Right lobe of liver (tissue), 6 donors: ENCODE data around the gene NID2. TPM values are rescaled to one million over a fixed set of nuclear protein-coding genes. Genes with fewer than 3 reads are reported as not detected.
A peak's percentile ranks its signal among the peaks of the same experiment; 100 is the strongest.

Experiments used
- ATAC-seq, 4 donors: fragments of 200-7000 bp; cut with Tn5 transposase; one replicate each; pipeline ENCODE4 v1.9.1; 2020; ENCODE audit warnings: mild to moderate bottlenecking in 4 of 4, moderate library complexity in 4 of 4
- DNase-seq, 3 donors: peaks; one replicate each; pipeline ENCODE4 v3.0.0-alpha.2; 2020
- H3K27ac ChIP-seq, 3 donors: fragments of 200-600 bp; one replicate each; pipeline ENCODE4 v1.8.0; 2022
- H3K27me3 ChIP-seq, 2 donors: fragments of 200-600 bp; one replicate each; pipeline ENCODE4 v1.8.0; 2022
- H3K36me3 ChIP-seq, 4 donors: fragments of 200-600 bp; sonication (generic) in 1 of 4; one replicate each; pipeline versions ENCODE4 v1.5.1 to v1.8.0; 2017 to 2022; ENCODE audit warnings: control low read depth in 1 of 4
- H3K4me1 ChIP-seq, 4 donors: fragments of 200-600 bp; sonication (generic) in 1 of 4; one replicate each; pipeline versions ENCODE4 v1.5.1 to v1.8.0; 2017 to 2022; ENCODE audit warnings: control low read depth in 1 of 4
- H3K4me3 ChIP-seq, 3 donors: fragments of 200-600 bp; one replicate each; pipeline ENCODE4 v1.8.0; 2022
- H3K9me3 ChIP-seq, 4 donors: fragments of 200-600 bp; sonication (generic) in 1 of 4; one replicate each; pipeline versions ENCODE4 v1.5.1 to v1.8.0; 2017 to 2022; ENCODE audit warnings: control low read depth in 1 of 4
- POLR2A ChIP-seq: fragments of 450-650 bp; IDR thresholded peaks from one replicate; pipeline ENCODE4 v1.6.1; 2017; ENCODE audit warnings: antibody characterized with exemption, mild to moderate bottlenecking
- WGBS: methylation state at CpG from one replicate; pipeline ENCODE4 v1.1.6; 2018; ENCODE audit warnings: low coverage, low lambda C conversion rate; ENCODE audit not compliant: insufficient coverage; ENCODE audit errors: missing lambda C conversion rate; 5-methylcytosine and 5-hydroxymethylcytosine counted together
- intact Hi-C, 2 donors: fragments of 100-400 bp; cut with DNase I; formaldehyde crosslinking; loops; one replicate each; pipeline versions ENCODE4 v1.11.2 to v1.14.1; 2022
- total RNA-seq, 6 experiments: library from RNA; depleted of rRNA in 2 of 6; stranded (reverse); fragments of >200 nt in 2 of 6; fragmentation: NEBNext Ultra II Directional in 3 of 6; extraction: Animal tissue kit (Norgen Biotek cat#: 25700) in 3 of 6; gene quantifications; one replicate each; pipeline versions ENCODE4 v1.1.0 to v1.2.4, GENCODE V29; 2016 to 2023
- TF ChIP-seq, protein P1 (sequence below), 4 donors: fragments of 200-600 bp in 3 of 4; fragments of 450-650 bp in 1 of 4; IDR thresholded peaks; one replicate each; pipeline versions ENCODE4 v1.5.1 to v1.8.0; 2016 to 2022; ENCODE audit warnings: antibody characterized with exemption in 4 of 4, mild to moderate bottlenecking in 2 of 4
- donor health status: DM: no; HTN: yes; CAD: no.
- donor health status: DM: no; HTN: no; CAD: no.
- donor health status: DM: no; HTN: no; CAD: no.
- donor health status: DM: no; HTN: yes; CAD: no.
- donor health status: DM: no; HTN: yes; CAD: no.

NID2 gene
- total RNA-seq, 6 experiments from 2014 or later, result 1.7 to 12.9 (median 4.5) TPM

DNA sequence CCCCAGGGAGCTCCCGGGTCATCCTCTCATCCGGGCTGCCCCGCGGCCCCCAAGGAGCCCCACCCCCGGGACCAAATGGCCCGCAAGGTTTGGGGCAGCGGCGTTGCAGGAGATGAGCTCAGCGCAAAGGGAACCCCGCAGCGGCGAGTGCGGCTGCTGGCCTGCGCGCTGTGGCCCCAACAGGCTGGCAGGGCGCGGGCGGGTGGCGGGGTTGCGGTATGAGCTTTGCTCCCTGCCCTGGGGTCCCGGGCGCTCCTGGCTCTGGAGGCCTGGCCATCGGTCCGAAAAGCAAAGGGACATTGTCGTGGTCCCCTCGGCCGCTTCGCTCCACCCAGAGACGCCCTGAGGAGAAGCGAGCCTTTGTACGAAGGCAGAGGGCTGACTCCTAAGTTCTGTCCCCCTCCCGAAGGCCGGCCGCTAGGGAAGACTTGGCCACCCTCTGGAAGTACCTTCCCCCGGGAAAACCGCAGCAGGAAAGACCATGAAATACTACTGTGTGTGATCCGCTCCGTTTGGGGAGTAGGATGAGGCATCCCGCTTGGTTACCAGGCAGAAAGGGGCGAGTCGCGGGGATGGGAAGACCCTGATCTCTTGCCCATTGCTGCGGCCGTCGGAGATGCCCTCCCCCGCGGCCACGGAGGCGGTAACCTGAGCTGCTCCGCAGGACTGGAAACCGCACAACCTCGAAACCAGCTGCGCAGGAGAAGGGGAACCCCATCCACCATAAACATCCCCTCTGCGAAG lies 620 bp upstream of the NID2 start:
- ATAC-seq (peak; percentile 61 to 67 (median 64)), DNase-seq (peak in 2 of 3 donors; percentile 31 to 62)
- 7% methylated on average over 15 of the region's 54 CpGs for WGBS
- Histone ChIP-seq H3K9me3 (no peaks in the 10 kb centered on the region), H3K4me1 (peaks cover 0 to 21% (median 0%) of the 10 kb centered on the region in 4 donors), H3K27ac (peak overlapping the region in 2 of 3 donors; percentile 40 to 63), H3K4me3 (peak overlapping the region; percentile 35 to 48 (median 39)), H3K36me3 (no peaks in the 10 kb centered on the region), H3K27me3 (peaks cover 0 to 17% of the 10 kb centered on the region in 2 donors)
- TF ChIP-seq, protein P1, sequence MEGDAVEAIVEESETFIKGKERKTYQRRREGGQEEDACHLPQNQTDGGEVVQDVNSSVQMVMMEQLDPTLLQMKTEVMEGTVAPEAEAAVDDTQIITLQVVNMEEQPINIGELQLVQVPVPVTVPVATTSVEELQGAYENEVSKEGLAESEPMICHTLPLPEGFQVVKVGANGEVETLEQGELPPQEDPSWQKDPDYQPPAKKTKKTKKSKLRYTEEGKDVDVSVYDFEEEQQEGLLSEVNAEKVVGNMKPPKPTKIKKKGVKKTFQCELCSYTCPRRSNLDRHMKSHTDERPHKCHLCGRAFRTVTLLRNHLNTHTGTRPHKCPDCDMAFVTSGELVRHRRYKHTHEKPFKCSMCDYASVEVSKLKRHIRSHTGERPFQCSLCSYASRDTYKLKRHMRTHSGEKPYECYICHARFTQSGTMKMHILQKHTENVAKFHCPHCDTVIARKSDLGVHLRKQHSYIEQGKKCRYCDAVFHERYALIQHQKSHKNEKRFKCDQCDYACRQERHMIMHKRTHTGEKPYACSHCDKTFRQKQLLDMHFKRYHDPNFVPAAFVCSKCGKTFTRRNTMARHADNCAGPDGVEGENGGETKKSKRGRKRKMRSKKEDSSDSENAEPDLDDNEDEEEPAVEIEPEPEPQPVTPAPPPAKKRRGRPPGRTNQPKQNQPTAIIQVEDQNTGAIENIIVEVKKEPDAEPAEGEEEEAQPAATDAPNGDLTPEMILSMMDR (IDR thresholded peaks at IDR 0.05), result no peak
- TF ChIP-seq POLR2A, result no peak
- intact Hi-C loops, result no loop called here

- TF ChIP-seq, protein P1 (IDR thresholded peaks at IDR 0.05), result no peak
- no peak for TF ChIP-seq POLR2A
- peak in 1 of 3 donors; percentile 23 for DNase-seq
- Histone ChIP-seq H3K4me1 (peaks cover 0 to 21% (median 0%) of the 10 kb centered on the region in 4 donors), H3K9me3 (no peaks in the 10 kb centered on the region), H3K27ac (no peak overlapping the region), H3K4me3 (peak overlapping the region; percentile 35 to 48 (median 39)), H3K36me3 (no peaks in the 10 kb centered on the region), H3K27me3 (peaks cover 0 to 17% of the 10 kb centered on the region in 2 donors)
- WGBS, result 3% methylated on average over 32 of the region's 49 CpGs
- peak; percentile 22 to 32 (median 26) for ATAC-seq
- intact Hi-C loops, result no loop called here
These were observed 815 bp downstream of the NID2 start for GRCh38 chr14:52067873-52068614.

- 100% methylated on average over 1 of the region's 2 CpGs for WGBS
- intact Hi-C loops, result no loop called here
- Histone ChIP-seq H3K4me3 (no peak overlapping the region), H3K4me1 (peaks cover 0 to 16% (median 0%) of the 10 kb centered on the region in 4 donors), H3K9me3 (no peaks in the 10 kb centered on the region), H3K27me3 (peaks cover 0 to 15% of the 10 kb centered on the region in 2 donors), H3K27ac (no peak overlapping the region), H3K36me3 (no peaks in the 10 kb centered on the region)
- DNase-seq (no peak), ATAC-seq (no peak)
- no peak for TF ChIP-seq POLR2A
These were observed 4.7 kb downstream of the NID2 start for GRCh38 chr14:52064174-52064573.

GRCh38 chr14:52063052-52063462 lies 5.8 kb downstream of the NID2 start:
- intact Hi-C loops, result no loop called here
- TF ChIP-seq, protein P1 (IDR thresholded peaks at IDR 0.05), result no peak
- no peak for TF ChIP-seq POLR2A
- Histone ChIP-seq H3K4me3 (no peak overlapping the region), H3K36me3 (no peaks in the 10 kb centered on the region), H3K27me3 (peaks cover 0 to 6% of the 10 kb centered on the region in 2 donors), H3K9me3 (no peaks in the 10 kb centered on the region), H3K27ac (no peak overlapping the region), H3K4me1 (peaks cover 0 to 6% (median 0%) of the 10 kb centered on the region in 4 donors)
- ATAC-seq (no peak), DNase-seq (no peak)
- 23% methylated on average over 2 of the region's 2 CpGs for WGBS

DNA sequence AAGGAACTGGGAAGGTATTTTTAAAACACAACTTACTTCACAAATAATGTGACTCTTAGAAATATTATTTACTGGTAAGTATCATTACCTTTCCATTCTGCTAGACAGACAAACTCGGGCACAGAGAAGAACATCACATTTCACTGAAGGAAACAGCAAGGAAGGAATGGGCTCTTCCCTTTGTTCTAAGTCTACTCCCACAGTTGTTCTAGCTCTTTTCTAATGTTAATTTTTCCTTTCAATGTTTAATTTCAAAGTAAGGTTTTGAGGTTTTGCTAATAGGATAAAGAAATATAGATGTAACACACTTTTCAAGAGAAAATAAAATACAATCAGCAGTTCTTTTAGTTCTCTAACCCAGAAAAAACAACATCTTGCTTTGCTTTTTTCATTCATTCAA lies 7.0 kb downstream of the NID2 start:
- H3K27ac ChIP-seq, result no peak overlapping the region
- intact Hi-C loops, result no loop called here

More for the DNA sequence above, 7.0 kb downstream of the NID2 start:
- ATAC-seq (no peak), DNase-seq (no peak)
- Histone ChIP-seq H3K4me3 (no peak overlapping the region), H3K27me3 (no peaks in the 10 kb centered on the region), H3K36me3 (no peaks in the 10 kb centered on the region), H3K9me3 (no peaks in the 10 kb centered on the region), H3K4me1 (no peaks in the 10 kb centered on the region)
- TF ChIP-seq, protein P1 (IDR thresholded peaks at IDR 0.05), result no peak
- TF ChIP-seq POLR2A, result no peak
- WGBS, result 35% methylated on average over 1 of the region's 1 CpG
